ENCODE data around the gene GARRE1.
"Not testable (repeated sequence)": the region's sequence is repeated elsewhere in the genome, so short reads cannot be mapped to it uniquely, and the experiment has no call there.

Gene GARRE1

GRCh38 chr19:34232566-34233481, 21.5 kb upstream of the GARRE1 start:
- DNase-seq: no peak

GRCh38 chr19:34235425-34235940, 18.9 kb upstream of the GARRE1 start:
- no peak for DNase-seq

GRCh38 chr19:34236035-34236987, 18.0 kb upstream of the GARRE1 start:
- no peak for DNase-seq

- no peak for DNase-seq
These were observed 17.1 kb upstream of the GARRE1 start for GRCh38 chr19:34237283-34237682.

- no peak for DNase-seq
These were observed 16.4 kb upstream of the GARRE1 start for GRCh38 chr19:34237939-34238338.

- no peak for DNase-seq
These were observed 12.6 kb upstream of the GARRE1 start for GRCh38 chr19:34241513-34242337.

- DNase-seq: not testable (repeated sequence)
These were observed 11.0 kb upstream of the GARRE1 start for GRCh38 chr19:34243138-34243875.

- DNase-seq: no peak
These were observed 10.3 kb upstream of the GARRE1 start for GRCh38 chr19:34243876-34244578.

GRCh38 chr19:34244611-34245299, 9.6 kb upstream of the GARRE1 start:
- DNase-seq: no peak

- no peak for DNase-seq
These were observed 8.0 kb upstream of the GARRE1 start for GRCh38 chr19:34246340-34246739.

GRCh38 chr19:34248941-34249340, 5.4 kb upstream of the GARRE1 start:
- no peak for DNase-seq

- DNase-seq: not testable (repeated sequence)
These were observed 1.2 kb upstream of the GARRE1 start for GRCh38 chr19:34253167-34253566.

GRCh38 chr19:34253681-34254045, 691 bp upstream of the GARRE1 start:
- not testable (repeated sequence) for DNase-seq

GRCh38 chr19:34254698-34255432, 511 bp downstream of the GARRE1 start:
- DNase-seq: peak in 1 of 2 experiments; percentile 29

- no peak for DNase-seq
These were observed 1.2 kb downstream of the GARRE1 start for GRCh38 chr19:34255546-34255945.

GRCh38 chr19:34256835-34257558, 2.6 kb downstream of the GARRE1 start:
- no peak for DNase-seq

- no peak for DNase-seq
These were observed 3.2 kb downstream of the GARRE1 start for GRCh38 chr19:34257559-34257924.

GRCh38 chr19:34259367-34260095, 5.2 kb downstream of the GARRE1 start:
- DNase-seq: no peak
